SU-DHL-6 (cell line): ENCODE results near the gene ERBB2.

Source experiments
- H2AFZ ChIP-seq: fragments of 200-600 bp; sonication (generic); 2 replicates; pipeline ENCODE4 v1.6.1; 2014; ENCODE audit warnings: low read depth, mild to moderate bottlenecking, moderate library complexity, mixed read lengths, antibody characterized with exemption, low read length; ENCODE audit not compliant: severe bottlenecking
- H3F3A ChIP-seq: fragments of 200-600 bp; shearing (Covaris generic); 2 replicates; pipeline ENCODE4 v1.6.0; 2016; ENCODE audit warnings: antibody characterized with exemption, mild to moderate bottlenecking; ENCODE audit not compliant: insufficient read depth
- H3K27ac ChIP-seq: fragments of 200-600 bp; sonication (generic); 2 replicates; pipeline ENCODE4 v1.5.1; 2016; ENCODE audit warnings: low read depth, mild to moderate bottlenecking, low read length, moderate library complexity, mixed read lengths
- H3K27me3 ChIP-seq: fragments of 200-600 bp; sonication (generic), shearing (Covaris generic); 2 replicates; pipeline ENCODE4 v1.6.0; 2014; ENCODE audit warnings: mild to moderate bottlenecking, low read length
- H3K36me3 ChIP-seq: fragments of 200-600 bp; sonication (generic); 2 replicates; pipeline ENCODE4 v1.6.1; 2014; ENCODE audit warnings: mild to moderate bottlenecking, low read length, mixed read lengths
- H3K4me2 ChIP-seq: fragments of 300-600, 200-600 bp; shearing (Covaris generic), sonication (generic); 2 replicates; pipeline ENCODE4 v1.6.0; 2014; ENCODE audit warnings: low read length, low read depth, mild to moderate bottlenecking; ENCODE audit not compliant: poor library complexity, severe bottlenecking
- H3K4me3 ChIP-seq: fragments of 200-600 bp; sonication (generic); 2 replicates; pipeline ENCODE4 v1.5.1; 2014; ENCODE audit warnings: antibody characterized with exemption, low read length, mild to moderate bottlenecking, mixed read lengths; ENCODE audit not compliant: insufficient read depth, poor library complexity, severe bottlenecking
- H3K79me2 ChIP-seq: fragments of 200-600 bp; sonication (generic); 2 replicates; pipeline ENCODE4 v1.6.1; 2014; ENCODE audit warnings: mild to moderate bottlenecking, low read length, moderate library complexity; ENCODE audit not compliant: insufficient read depth
- H3K9ac ChIP-seq: fragments of 200-600 bp; sonication (generic); 2 replicates; pipeline ENCODE4 v1.7.0; 2014; ENCODE audit warnings: mild to moderate bottlenecking, low read length
- H3K9me2 ChIP-seq: fragments of 200-600 bp; sonication (generic); replicated peaks from 2 replicates; pipeline ENCODE4 v1.6.1; 2014; ENCODE audit warnings: low read length; ENCODE audit not compliant: insufficient read depth
- H3K9me3 ChIP-seq: fragments of 200-600 bp; sonication (generic); 2 replicates; pipeline ENCODE4 v1.6.1; 2014; ENCODE audit warnings: low read length, mixed read lengths; ENCODE audit not compliant: insufficient read depth
- H4K20me1 ChIP-seq: fragments of 200-600 bp; sonication (generic); 2 replicates; pipeline ENCODE4 v1.6.1; 2014; ENCODE audit warnings: low read depth, mild to moderate bottlenecking, antibody characterized with exemption, low read length, moderate library complexity, mixed read lengths
- CTCF ChIP-seq: fragments of 200-600 bp; sonication (generic); IDR thresholded peaks from one replicate; pipeline ENCODE4 v1.5.1; 2017; ENCODE audit warnings: antibody characterized with exemption, mild to moderate bottlenecking, low read length, moderate library complexity; ENCODE audit not compliant: insufficient read depth, poor library complexity, severe bottlenecking
- EZH2phosphoT487 ChIP-seq: fragments of 200-600 bp; sonication (generic), shearing (Covaris generic); conservative IDR thresholded peaks from 2 replicates; pipeline ENCODE4 v1.6.1; 2018; ENCODE audit warnings: mild to moderate bottlenecking, antibody characterized with exemption, low read length, moderate library complexity, mixed read lengths

The ERBB2 gene

GRCh38 chr17:39769974-39770587, 70.2 kb downstream of the ERBB2 start:
- no peak for TF ChIP-seq EZH2phosphoT487
- TF ChIP-seq CTCF, result no peak
- Histone ChIP-seq H3K4me2 (peak overlapping the region; percentile 97), H2AFZ (no peak overlapping the region), H3F3A (peaks cover 72% of the 10 kb centered on the region), H3K27ac (peak overlapping the region; percentile 95), H3K9me3 (no peaks in the 10 kb centered on the region), H3K9me2 (no peaks in the 10 kb centered on the region), H3K36me3 (peaks cover 41% of the 10 kb centered on the region), H3K4me3 (no peak overlapping the region), H3K9ac (peak overlapping the region; percentile 67), H3K27me3 (no peaks in the 10 kb centered on the region), H3K79me2 (peaks cover 99% of the 10 kb centered on the region), H4K20me1 (no peaks in the 10 kb centered on the region)

- no peaks in the 10 kb centered on the region for H3K9me2 ChIP-seq
- no peaks in the 10 kb centered on the region for H3K27me3 ChIP-seq
- H3K4me2 ChIP-seq, result peak overlapping the region; percentile 97
- peak overlapping the region; percentile 67 for H3K9ac ChIP-seq
- TF ChIP-seq CTCF, result no peak
- TF ChIP-seq EZH2phosphoT487, result no peak
- H3K36me3 ChIP-seq, result peaks cover 32% of the 10 kb centered on the region
- peaks cover 99% of the 10 kb centered on the region for H3K79me2 ChIP-seq
- no peaks in the 10 kb centered on the region for H4K20me1 ChIP-seq
- no peak overlapping the region for H3K4me3 ChIP-seq
- peak overlapping the region; percentile 95 for H3K27ac ChIP-seq
- H3K9me3 ChIP-seq, result no peaks in the 10 kb centered on the region
- H2AFZ ChIP-seq, result no peak overlapping the region
- peaks cover 84% of the 10 kb centered on the region for H3F3A ChIP-seq
Measured at GRCh38 chr17:39772415-39772814, 72.6 kb downstream of the ERBB2 start.

- Histone ChIP-seq H3K27ac (peak overlapping the region; percentile 95), H3K36me3 (peaks cover 30% of the 10 kb centered on the region), H3K9me2 (no peaks in the 10 kb centered on the region), H3F3A (peaks cover 92% of the 10 kb centered on the region), H3K9ac (peak overlapping the region; percentile 67), H3K4me2 (peak overlapping the region; percentile 97), H3K9me3 (no peaks in the 10 kb centered on the region), H3K4me3 (peak overlapping the region; percentile 37), H3K27me3 (no peaks in the 10 kb centered on the region), H4K20me1 (no peaks in the 10 kb centered on the region), H2AFZ (no peak overlapping the region), H3K79me2 (peaks cover 99% of the 10 kb centered on the region)
- TF ChIP-seq EZH2phosphoT487 (no peak), CTCF (no peak)
Measured at GRCh38 chr17:39772987-39773934, 73.4 kb downstream of the ERBB2 start.
